ENCODE measurements around the gene CDRT4. TPM values are rescaled to one million over a fixed set of nuclear protein-coding genes. Genes with fewer than 3 reads are reported as not detected.
"Not testable (repeated sequence)": the region's sequence is repeated elsewhere in the genome, so short reads cannot be mapped to it uniquely, and the experiment has no call there.

The CDRT4 gene
- total and polyA plus RNA-seq, 4 donors = 2.3 to 19.5 (median 16.3) TPM

GRCh38 chr17:15509095-15509494 is 41.7 kb upstream of the CDRT4 start:
- Histone ChIP-seq H3K4me3 (ENCODE audit: low read length in 2 of 2) (no peak overlapping the region), H3K9me3 (ENCODE audit: control insufficient read depth, low read length) (no peaks in the 10 kb centered on the region), H3K36me3 (ENCODE audit: control insufficient read depth in 1 of 2, insufficient read depth in 2 of 2, low read length in 1 of 2) (no peaks in the 10 kb centered on the region), H3K27me3 (ENCODE audit: control insufficient read depth in 1 of 2, insufficient read depth in 2 of 2, low read length in 1 of 2) (no peaks in the 10 kb centered on the region), H3K4me1 (ENCODE audit: control insufficient read depth in 1 of 2, insufficient read depth in 2 of 2, low read length in 2 of 2) (peaks cover 2 to 8% of the 10 kb centered on the region in 2 donors), H3K27ac (ENCODE audit: low read depth in 1 of 2, low read length in 2 of 2) (peak overlapping the region; percentile 46 to 80)
- ATAC-seq (ENCODE audit: low FRiP score) (no peak), DNase-seq (no peak)
- WGBS, 2 donors = 25 to 46% methylated on average over 5 of the region's 5 CpGs
- intact Hi-C loops (cut with DNase I) = no loop called here

- H3K27me3 ChIP-seq (ENCODE audit: control insufficient read depth in 1 of 2, insufficient read depth in 2 of 2, low read length in 1 of 2) = no peaks in the 10 kb centered on the region
- WGBS, 2 donors = 11 to 25% methylated on average over 7 of the region's 7 CpGs
- H3K27ac ChIP-seq (ENCODE audit: low read depth in 1 of 2, low read length in 2 of 2) = peak overlapping the region; percentile 46 to 52
- H3K36me3 ChIP-seq (ENCODE audit: control insufficient read depth in 1 of 2, insufficient read depth in 2 of 2, low read length in 1 of 2) = no peaks in the 10 kb centered on the region
- intact Hi-C loops (cut with DNase I) = no loop called here
- DNase-seq (no peak), ATAC-seq (ENCODE audit: low FRiP score) (peak; percentile 43)
- H3K9me3 ChIP-seq (ENCODE audit: control insufficient read depth, low read length) = no peaks in the 10 kb centered on the region
- H3K4me3 ChIP-seq (ENCODE audit: low read length in 2 of 2) = no peak overlapping the region
- peaks cover 0 to 8% of the 10 kb centered on the region in 2 donors for H3K4me1 ChIP-seq (ENCODE audit: control insufficient read depth in 1 of 2, insufficient read depth in 2 of 2, low read length in 2 of 2)
Observed at GRCh38 chr17:15508466-15508865, 41.0 kb upstream of the CDRT4 start.

DNA sequence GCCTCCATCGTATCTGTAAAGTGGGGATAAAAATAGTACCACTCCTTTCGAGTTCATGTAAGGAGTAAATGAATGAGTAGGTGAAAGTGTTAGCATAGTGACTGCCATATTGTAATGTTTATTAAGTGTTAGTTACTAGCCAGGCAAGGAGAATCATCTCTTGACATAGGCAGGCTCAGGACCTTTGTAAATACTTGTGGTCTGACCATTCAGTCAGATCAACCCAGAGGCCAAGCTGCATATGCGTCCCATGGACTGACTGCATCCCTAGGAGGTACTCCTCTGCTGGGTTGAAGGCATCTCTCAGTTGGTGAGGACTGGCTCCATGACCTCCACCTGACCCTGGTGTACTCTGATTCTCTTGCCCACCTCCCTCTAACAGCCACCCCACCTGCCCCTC is 40.5 kb upstream of the CDRT4 start:
- no peak for DNase-seq
- Histone ChIP-seq H3K4me1 (ENCODE audit: control insufficient read depth in 1 of 2, insufficient read depth in 2 of 2, low read length in 2 of 2) (peaks cover 0 to 7% of the 10 kb centered on the region in 2 donors), H3K36me3 (ENCODE audit: control insufficient read depth in 1 of 2, insufficient read depth in 2 of 2, low read length in 1 of 2) (no peaks in the 10 kb centered on the region), H3K27ac (ENCODE audit: low read depth in 1 of 2, low read length in 2 of 2) (peak overlapping the region; percentile 46 to 52), H3K4me3 (ENCODE audit: low read length in 2 of 2) (no peak overlapping the region), H3K27me3 (ENCODE audit: control insufficient read depth in 1 of 2, insufficient read depth in 2 of 2, low read length in 1 of 2) (no peaks in the 10 kb centered on the region), H3K9me3 (ENCODE audit: control insufficient read depth, low read length) (no peaks in the 10 kb centered on the region)
- WGBS, 2 donors = 61 to 73% methylated on average over 3 of the region's 3 CpGs
- no peak for ATAC-seq (ENCODE audit: low FRiP score)
- intact Hi-C loops (cut with DNase I) = no loop called here

DNA sequence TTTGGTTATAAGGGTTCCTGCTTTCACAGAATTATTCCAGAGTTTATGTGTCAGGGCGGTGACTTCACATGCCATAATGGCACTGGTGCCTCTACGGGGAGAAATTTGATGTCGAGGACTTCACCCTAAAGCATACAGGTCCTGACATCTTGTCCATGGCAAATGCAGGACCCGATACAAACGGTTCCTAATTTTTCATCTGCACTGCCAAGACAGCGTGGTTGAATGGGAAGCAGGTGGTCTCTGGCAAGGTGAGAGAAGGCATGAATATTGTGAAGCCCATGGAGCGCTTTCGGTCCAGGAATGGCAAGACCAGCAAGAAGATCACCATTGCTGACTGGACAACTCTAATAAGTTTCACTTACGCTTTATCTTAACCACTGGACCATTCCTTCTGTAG is 39.6 kb upstream of the CDRT4 start:
- no peaks in the 10 kb centered on the region for H3K9me3 ChIP-seq (ENCODE audit: control insufficient read depth, low read length)
- H3K27ac ChIP-seq (ENCODE audit: low read depth in 1 of 2, low read length in 2 of 2) = no peak overlapping the region
- no peaks in the 10 kb centered on the region for H3K4me1 ChIP-seq (ENCODE audit: control insufficient read depth in 1 of 2, insufficient read depth in 2 of 2, low read length in 2 of 2)
- intact Hi-C loops (cut with DNase I) = no loop called here
- WGBS, 2 donors = 97% methylated on average over 9 of the region's 9 CpGs
- DNase-seq (no peak), ATAC-seq (ENCODE audit: low FRiP score) (no peak)
- H3K36me3 ChIP-seq (ENCODE audit: control insufficient read depth in 1 of 2, insufficient read depth in 2 of 2, low read length in 1 of 2) = no peaks in the 10 kb centered on the region
- H3K27me3 ChIP-seq (ENCODE audit: control insufficient read depth in 1 of 2, insufficient read depth in 2 of 2, low read length in 1 of 2) = no peaks in the 10 kb centered on the region
- no peak overlapping the region for H3K4me3 ChIP-seq (ENCODE audit: low read length in 2 of 2)

GRCh38 chr17:15505708-15506107 is 38.3 kb upstream of the CDRT4 start:
- H3K27ac ChIP-seq (ENCODE audit: low read depth in 1 of 2, low read length in 2 of 2); H3K9me3 ChIP-seq (ENCODE audit: control insufficient read depth, low read length); H3K4me1 ChIP-seq (ENCODE audit: control insufficient read depth in 1 of 2, insufficient read depth in 2 of 2, low read length in 2 of 2); H3K4me3 ChIP-seq (ENCODE audit: low read length in 2 of 2); DNase-seq; H3K36me3 ChIP-seq (ENCODE audit: control insufficient read depth in 1 of 2, insufficient read depth in 2 of 2, low read length in 1 of 2); ATAC-seq (ENCODE audit: low FRiP score); H3K27me3 ChIP-seq (ENCODE audit: control insufficient read depth in 1 of 2, insufficient read depth in 2 of 2, low read length in 1 of 2); intact Hi-C loops (cut with DNase I): not testable (repeated sequence)
- WGBS, 2 donors = 96% methylated on average over 22 to 32 of the region's 32 CpGs

DNA sequence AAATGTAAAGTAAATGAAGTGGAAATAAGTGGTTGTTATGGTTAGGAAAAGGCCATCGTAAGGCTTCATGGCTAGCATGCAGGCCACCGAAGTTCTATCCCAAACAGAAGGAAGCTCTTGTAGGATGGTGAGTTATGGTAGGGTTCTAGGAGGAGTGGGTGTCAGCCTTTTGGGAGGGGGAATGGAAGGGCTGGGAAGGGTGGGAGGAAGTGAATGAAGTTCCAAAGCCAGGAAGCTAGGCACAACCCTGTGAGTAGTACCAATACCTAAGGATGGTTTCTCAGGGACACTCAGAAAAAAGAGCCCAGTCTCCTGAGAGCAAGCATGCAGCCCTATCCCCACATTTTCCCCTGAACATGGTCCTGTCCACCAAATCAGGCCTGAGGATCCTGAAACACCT is 36.3 kb upstream of the CDRT4 start:
- no peak for ATAC-seq (ENCODE audit: low FRiP score)
- Histone ChIP-seq H3K27me3 (ENCODE audit: control insufficient read depth in 1 of 2, insufficient read depth in 2 of 2, low read length in 1 of 2) (no peaks in the 10 kb centered on the region), H3K27ac (ENCODE audit: low read depth in 1 of 2, low read length in 2 of 2) (no peak overlapping the region), H3K4me3 (ENCODE audit: low read length in 2 of 2) (no peak overlapping the region), H3K4me1 (ENCODE audit: control insufficient read depth in 1 of 2, insufficient read depth in 2 of 2, low read length in 2 of 2) (no peaks in the 10 kb centered on the region), H3K9me3 (ENCODE audit: control insufficient read depth, low read length) (no peaks in the 10 kb centered on the region), H3K36me3 (ENCODE audit: control insufficient read depth in 1 of 2, insufficient read depth in 2 of 2, low read length in 1 of 2) (no peaks in the 10 kb centered on the region)
- no peak for DNase-seq
- 82 to 94% methylated on average over 2 of the region's 2 CpGs for WGBS, 2 donors
- intact Hi-C loops (cut with DNase I) = loop anchor here (2.0 kb wide), 2 partner anchors 41 to 243 kb away; no protein-coding TSS in a partner anchor

- H3K4me3 ChIP-seq (ENCODE audit: low read length in 2 of 2) = peak overlapping the region; percentile 8 to 13
- DNase-seq (peak; percentile 95 to 97), ATAC-seq (ENCODE audit: low FRiP score) (peak; percentile 96)
- 3 to 4% methylated on average over 32 of the region's 32 CpGs for WGBS, 2 donors
- no peaks in the 10 kb centered on the region for H3K4me1 ChIP-seq (ENCODE audit: control insufficient read depth in 1 of 2, insufficient read depth in 2 of 2, low read length in 2 of 2)
- no peaks in the 10 kb centered on the region for H3K9me3 ChIP-seq (ENCODE audit: control insufficient read depth, low read length)
- H3K27ac ChIP-seq (ENCODE audit: low read depth in 1 of 2, low read length in 2 of 2) = peak overlapping the region; percentile 15 to 17
- peaks cover 0 to 1% of the 10 kb centered on the region in 2 donors for H3K36me3 ChIP-seq (ENCODE audit: control insufficient read depth in 1 of 2, insufficient read depth in 2 of 2, low read length in 1 of 2)
- no peaks in the 10 kb centered on the region for H3K27me3 ChIP-seq (ENCODE audit: control insufficient read depth in 1 of 2, insufficient read depth in 2 of 2, low read length in 1 of 2)
- intact Hi-C loops (cut with DNase I) = loop anchor here (1.0 to 2.0 kb wide), 3 partner anchors 40 to 242 kb away; no protein-coding TSS in a partner anchor
Observed at GRCh38 chr17:15502369-15503112, 35.1 kb upstream of the CDRT4 start.

DNA sequence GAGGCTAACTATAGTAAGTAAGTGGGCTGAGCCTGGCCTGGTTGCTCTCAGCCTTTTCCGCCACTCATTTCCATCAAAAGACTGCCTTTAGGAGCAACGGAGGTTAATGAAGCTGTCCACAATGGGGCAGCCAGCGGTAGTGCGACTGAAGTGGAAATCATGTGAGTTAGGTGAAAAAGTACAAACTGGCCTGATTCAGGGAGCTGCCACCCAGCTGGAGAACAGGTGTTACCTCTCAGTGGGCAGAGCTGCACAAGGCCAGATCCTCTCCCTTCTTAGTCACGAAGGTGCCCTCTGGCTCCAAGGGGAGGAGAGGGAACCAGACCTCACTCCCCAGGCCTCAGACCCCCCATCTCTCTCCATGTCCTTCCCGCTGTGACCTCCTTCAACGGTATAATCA is 34.4 kb upstream of the CDRT4 start:
- no peaks in the 10 kb centered on the region for H3K27me3 ChIP-seq (ENCODE audit: control insufficient read depth in 1 of 2, insufficient read depth in 2 of 2, low read length in 1 of 2)
- intact Hi-C loops (cut with DNase I) = loop anchor here (1.0 to 2.0 kb wide), 3 partner anchors 39 to 241 kb away; no protein-coding TSS in a partner anchor
- ATAC-seq (ENCODE audit: low FRiP score) (no peak), DNase-seq (no peak)
- no peaks in the 10 kb centered on the region for H3K4me1 ChIP-seq (ENCODE audit: control insufficient read depth in 1 of 2, insufficient read depth in 2 of 2, low read length in 2 of 2)
- 75 to 78% methylated on average over 7 of the region's 7 CpGs for WGBS, 2 donors
- no peaks in the 10 kb centered on the region for H3K9me3 ChIP-seq (ENCODE audit: control insufficient read depth, low read length)
- H3K27ac ChIP-seq (ENCODE audit: low read depth in 1 of 2, low read length in 2 of 2) = no peak overlapping the region
- no peak overlapping the region for H3K4me3 ChIP-seq (ENCODE audit: low read length in 2 of 2)
- H3K36me3 ChIP-seq (ENCODE audit: control insufficient read depth in 1 of 2, insufficient read depth in 2 of 2, low read length in 1 of 2) = peaks cover 1 to 2% of the 10 kb centered on the region in 2 donors

DNA sequence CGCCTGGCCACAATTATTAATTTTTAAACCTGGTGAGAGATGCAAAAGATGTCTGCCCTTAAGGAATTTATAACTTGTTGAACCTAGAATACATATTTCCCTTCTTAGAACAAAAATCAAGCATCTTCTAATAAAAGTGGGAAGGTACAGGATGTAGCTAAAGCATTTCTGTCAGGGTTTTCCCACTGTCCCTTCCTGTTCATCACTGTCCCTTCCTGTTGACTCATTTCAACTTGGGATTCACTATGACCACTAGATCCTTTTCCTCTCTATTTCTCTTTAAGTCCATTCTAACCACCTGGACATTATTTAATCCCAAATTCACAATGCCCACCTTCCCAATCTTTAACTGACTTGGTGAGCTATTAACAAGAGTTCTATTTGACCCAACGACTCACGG is 33.9 kb upstream of the CDRT4 start:
- Histone ChIP-seq H3K4me3 (ENCODE audit: low read length in 2 of 2) (no peak overlapping the region), H3K9me3 (ENCODE audit: control insufficient read depth, low read length) (no peaks in the 10 kb centered on the region), H3K36me3 (ENCODE audit: control insufficient read depth in 1 of 2, insufficient read depth in 2 of 2, low read length in 1 of 2) (peaks cover 1 to 5% of the 10 kb centered on the region in 2 donors), H3K27me3 (ENCODE audit: control insufficient read depth in 1 of 2, insufficient read depth in 2 of 2, low read length in 1 of 2) (no peaks in the 10 kb centered on the region), H3K4me1 (ENCODE audit: control insufficient read depth in 1 of 2, insufficient read depth in 2 of 2, low read length in 2 of 2) (no peaks in the 10 kb centered on the region), H3K27ac (ENCODE audit: low read depth in 1 of 2, low read length in 2 of 2) (no peak overlapping the region)
- intact Hi-C loops (cut with DNase I) = no loop called here
- no peak for DNase-seq
- no peak for ATAC-seq (ENCODE audit: low FRiP score)
- 75 to 93% methylated on average over 3 of the region's 3 CpGs for WGBS, 2 donors
